ENCODE results near the gene MAP3K4. TPM values are rescaled to one million over a fixed set of nuclear protein-coding genes. Genes with fewer than 3 reads are reported as not detected.

MAP3K4 gene
- total and polyA plus RNA-seq, 8 donors: 7.3 to 598 (median 19.4) TPM

- no peaks in the 10 kb centered on the region for H3K4me1 ChIP-seq
- intact Hi-C loops (cut with DNase I; ENCODE audit: low total_unique reads): no loop called here
- H3K27ac ChIP-seq: no peak overlapping the region
- DNase-seq: no peak
- no peak for TF ChIP-seq POLR2A (IDR thresholded peaks at IDR 0.05)
- no peak for TF ChIP-seq POLR2AphosphoS5 (IDR thresholded peaks at IDR 0.05)
- no peak for TF ChIP-seq CTCF (IDR thresholded peaks at IDR 0.05)
- no peak for TF ChIP-seq EP300 (IDR thresholded peaks at IDR 0.05)
- no peak overlapping the region for H3K4me3 ChIP-seq
- no peaks in the 10 kb centered on the region for H3K27me3 ChIP-seq
- no peaks in the 10 kb centered on the region for H3K9me3 ChIP-seq
- 82 to 91% (median 86%) methylated on average over 15 of the region's 15 CpGs for WGBS, 5 donors
- H3K36me3 ChIP-seq: no peaks in the 10 kb centered on the region
Observed at GRCh38 chr6:160962835-160963623, 28.5 kb upstream of the MAP3K4 start.

- Histone ChIP-seq H3K36me3 (no peaks in the 10 kb centered on the region), H3K27ac (no peak overlapping the region), H3K4me1 (no peaks in the 10 kb centered on the region), H3K27me3 (no peaks in the 10 kb centered on the region), H3K4me3 (no peak overlapping the region), H3K9me3 (no peaks in the 10 kb centered on the region)
- TF ChIP-seq POLR2A (IDR thresholded peaks at IDR 0.05) (no peak), CTCF (IDR thresholded peaks at IDR 0.05) (no peak), EP300 (IDR thresholded peaks at IDR 0.05) (no peak), POLR2AphosphoS5 (IDR thresholded peaks at IDR 0.05) (no peak)
- 65 to 76% (median 67%) methylated on average over 8 of the region's 8 CpGs for WGBS, 5 donors
- intact Hi-C loops (cut with DNase I; ENCODE audit: low total_unique reads): no loop called here
- DNase-seq: no peak
Observed at GRCh38 chr6:160963651-160964050, 27.9 kb upstream of the MAP3K4 start.

- no peak for DNase-seq
- Histone ChIP-seq H3K4me3 (no peak overlapping the region), H3K27ac (no peak overlapping the region), H3K36me3 (no peaks in the 10 kb centered on the region), H3K4me1 (no peaks in the 10 kb centered on the region), H3K9me3 (no peaks in the 10 kb centered on the region), H3K27me3 (no peaks in the 10 kb centered on the region)
- WGBS, 5 donors: 69 to 80% (median 79%) methylated on average over 5 of the region's 5 CpGs
- no peak for TF ChIP-seq POLR2AphosphoS5 (IDR thresholded peaks at IDR 0.05)
- no peak for TF ChIP-seq EP300 (IDR thresholded peaks at IDR 0.05)
- no peak for TF ChIP-seq POLR2A (IDR thresholded peaks at IDR 0.05)
- TF ChIP-seq CTCF (IDR thresholded peaks at IDR 0.05): no peak
- intact Hi-C loops (cut with DNase I; ENCODE audit: low total_unique reads): no loop called here
Observed at GRCh38 chr6:160965893-160966292, 25.7 kb upstream of the MAP3K4 start.

GRCh38 chr6:160966493-160967229, 24.9 kb upstream of the MAP3K4 start:
- Histone ChIP-seq H3K27ac (no peak overlapping the region), H3K36me3 (no peaks in the 10 kb centered on the region), H3K27me3 (no peaks in the 10 kb centered on the region), H3K9me3 (no peaks in the 10 kb centered on the region), H3K4me1 (no peaks in the 10 kb centered on the region), H3K4me3 (no peak overlapping the region)
- 77 to 84% (median 80%) methylated on average over 7 of the region's 7 CpGs for WGBS, 5 donors
- no peak for TF ChIP-seq POLR2A (IDR thresholded peaks at IDR 0.05)
- TF ChIP-seq EP300 (IDR thresholded peaks at IDR 0.05): no peak
- no peak for TF ChIP-seq POLR2AphosphoS5 (IDR thresholded peaks at IDR 0.05)
- TF ChIP-seq CTCF (IDR thresholded peaks at IDR 0.05): no peak
- intact Hi-C loops (cut with DNase I; ENCODE audit: low total_unique reads): no loop called here
- DNase-seq: no peak

All from stomach (tissue), 9 donors.